SK-N-SH (cell line): ENCODE results near the gene CCDC69.

Source experiments
- CHD2 ChIP-seq: fragments of 150-350 bp; IDR thresholded peaks from 2 replicates; pipeline ENCODE4 v1.6.1; 2018; ENCODE audit warnings: low read length; ENCODE audit not compliant: partially characterized antibody
- CTCF ChIP-seq: fragments of 200-600 bp; sonication (generic); IDR thresholded peaks from 2 replicates; pipeline ENCODE4 v1.6.1; 2017; ENCODE audit warnings: antibody characterized with exemption, mild to moderate bottlenecking, moderate library complexity
- GABPA ChIP-seq: IDR thresholded peaks from 2 replicates; pipeline ENCODE4 v1.4.0; 2012; ENCODE audit warnings: low read depth, mild to moderate bottlenecking
- POLR2AphosphoS5 ChIP-seq: IDR thresholded peaks from 2 replicates; pipeline ENCODE4 v1.6.1; 2012; ENCODE audit warnings: low read depth, low read length
- SMC3 ChIP-seq: IDR thresholded peaks from 2 replicates; pipeline ENCODE4 v1.6.1; 2012; ENCODE audit warnings: low read depth, low read length, improper control_type of control experiment
- TAF1 ChIP-seq: IDR thresholded peaks from 2 replicates; pipeline ENCODE4 v1.6.1; 2012; ENCODE audit warnings: low read depth, mild to moderate bottlenecking, low read length, moderate library complexity, borderline replicate concordance
- USF2 ChIP-seq: fragments of 150-350 bp; IDR thresholded peaks from 2 replicates; pipeline ENCODE4 v1.6.1; 2017; ENCODE audit warnings: antibody characterized with exemption, low read length, low read depth, borderline replicate concordance

GRCh38 chr5:151186052-151186451 lies 37.8 kb downstream of the CCDC69 start:
- no peak for TF ChIP-seq GABPA
- TF ChIP-seq CTCF: no peak
- no peak for TF ChIP-seq POLR2AphosphoS5
- TF ChIP-seq USF2: no peak
- no peak for TF ChIP-seq SMC3
- no peak for TF ChIP-seq TAF1
- no peak for TF ChIP-seq CHD2
